Measurements from ENCODE around the gene CD14. TPM values are rescaled to one million over a fixed set of nuclear protein-coding genes. Genes with fewer than 3 reads are reported as not detected.

CD14 gene
- total and polyA plus RNA-seq, 12 donors = 9.8 to 885 (median 264) TPM

GRCh38 chr5:140600096-140600495, 32.9 kb downstream of the CD14 start:
- Histone ChIP-seq H3K36me3 (replicated peaks in 1 of 2) (no peaks in the 10 kb centered on the region), H3K4me1 (replicated peaks in 1 of 2) (peaks cover 26 to 32% of the 10 kb centered on the region in 2 donors), H3K9me3 (replicated peaks in 1 of 3) (no peaks in the 10 kb centered on the region), H3K4me3 (no peak overlapping the region), H3K27ac (no peak overlapping the region), H3K27me3 (no peaks in the 10 kb centered on the region)
- intact Hi-C loops (cut with DNase I) = no loop called here
- DNase-seq = no peak
- TF ChIP-seq CTCF (IDR thresholded peaks at IDR 0.05) (no peak), POLR2A (IDR thresholded peaks at IDR 0.05) (no peak)

DNA sequence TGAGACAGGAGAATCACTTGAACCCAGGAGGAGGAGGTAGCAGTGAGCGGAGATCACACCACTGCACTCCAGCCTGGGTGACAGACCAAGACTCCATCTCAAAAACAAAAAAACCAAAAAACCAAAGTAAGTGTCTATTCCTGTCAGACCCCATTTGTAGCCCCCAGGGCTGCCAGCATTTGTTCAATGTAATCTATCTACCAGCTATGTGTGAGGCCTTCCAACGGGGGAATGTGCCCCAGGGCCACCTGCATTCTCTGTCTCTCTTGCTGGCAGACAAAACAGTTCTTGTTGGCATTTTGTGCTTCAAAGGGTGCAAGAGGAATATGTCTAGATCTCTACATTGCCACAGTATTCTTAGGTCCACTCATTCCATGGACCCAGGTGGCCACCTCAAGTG, 34.1 kb downstream of the CD14 start:
- no peak overlapping the region for H3K4me3 ChIP-seq
- no peaks in the 10 kb centered on the region for H3K36me3 ChIP-seq (replicated peaks in 1 of 2)
- TF ChIP-seq POLR2A (IDR thresholded peaks at IDR 0.05) (no peak), CTCF (IDR thresholded peaks at IDR 0.05) (no peak)
- intact Hi-C loops (cut with DNase I) = no loop called here
- peak overlapping the region in 1 of 5 donors; percentile 1 for H3K27ac ChIP-seq
- DNase-seq = no peak
- H3K27me3 ChIP-seq = no peaks in the 10 kb centered on the region
- peaks cover 34 to 37% of the 10 kb centered on the region in 2 donors for H3K4me1 ChIP-seq (replicated peaks in 1 of 2)
- 54 to 90% (median 73%) methylated on average over 2 of the region's 2 CpGs for WGBS, 4 donors
- H3K9me3 ChIP-seq (replicated peaks in 1 of 3) = no peaks in the 10 kb centered on the region

- peaks cover 29 to 35% of the 10 kb centered on the region in 2 donors for H3K4me1 ChIP-seq (replicated peaks in 1 of 2)
- TF ChIP-seq POLR2A (IDR thresholded peaks at IDR 0.05) (peak in 1 of 2 donors; percentile 41), CTCF (IDR thresholded peaks at IDR 0.05) (no peak)
- H3K27ac ChIP-seq = peak overlapping the region; percentile 83 to 97 (median 92)
- DNase-seq = peak; percentile 81 to 94 (median 89)
- no peaks in the 10 kb centered on the region for H3K36me3 ChIP-seq (replicated peaks in 1 of 2)
- H3K4me3 ChIP-seq = peak overlapping the region in 1 of 4 donors; percentile 17
- 12 to 16% (median 14%) methylated on average over 1 of the region's 1 CpG; no CpG with 5 or more reads in 1 of the 4 donors for WGBS, 4 donors
- H3K9me3 ChIP-seq (replicated peaks in 1 of 3) = no peaks in the 10 kb centered on the region
- intact Hi-C loops (cut with DNase I) = no loop called here
- no peaks in the 10 kb centered on the region for H3K27me3 ChIP-seq
These were observed 36.6 kb downstream of the CD14 start for GRCh38 chr5:140596321-140596741.

GRCh38 chr5:140595538-140596300, 37.3 kb downstream of the CD14 start:
- intact Hi-C loops (cut with DNase I) = no loop called here

More at GRCh38 chr5:140595538-140596300, 37.3 kb downstream of the CD14 start:
- Histone ChIP-seq H3K36me3 (replicated peaks in 1 of 2) (no peaks in the 10 kb centered on the region), H3K9me3 (replicated peaks in 1 of 3) (no peaks in the 10 kb centered on the region), H3K27me3 (no peaks in the 10 kb centered on the region), H3K4me3 (peak overlapping the region in 1 of 4 donors; percentile 11), H3K27ac (peak overlapping the region; percentile 83 to 97 (median 92)), H3K4me1 (replicated peaks in 1 of 2) (peaks cover 29 to 35% of the 10 kb centered on the region in 2 donors)
- peak; percentile 76 to 90 (median 83) for DNase-seq
- TF ChIP-seq POLR2A (IDR thresholded peaks at IDR 0.05) (peak; percentile 28 to 70), CTCF (IDR thresholded peaks at IDR 0.05) (no peak)
- WGBS, 4 donors = 54 to 61% (median 60%) methylated on average over 5 of the region's 5 CpGs
